Chondrocyte (in vitro differentiated cells): ENCODE measurements around the gene VPS35L. TPM values are rescaled to one million over a fixed set of nuclear protein-coding genes. Genes with fewer than 3 reads are reported as not detected.
"Not testable (repeated sequence)": the region's sequence is repeated elsewhere in the genome, so short reads cannot be mapped to it uniquely, and the experiment has no call there.

Source experiments
- DNase-seq: peaks from one replicate; pipeline ENCODE4 v3.0.0; 2021; ENCODE audit warnings: mixed read lengths, low spot score
- H3K27ac Mint-ChIP-seq: one replicate; pipeline ENCODE4 v1.8.0; 2021; ENCODE audit warnings: mild to moderate bottlenecking, moderate library complexity, mixed read lengths; ENCODE audit not compliant: unreplicated experiment
- H3K27me3 Mint-ChIP-seq: 2 replicates; pipeline ENCODE4 v1.8.0; 2021; ENCODE audit warnings: low read depth, mixed read lengths
- H3K36me3 Mint-ChIP-seq: 2 replicates; pipeline ENCODE4 v1.8.0; 2021; ENCODE audit warnings: low read depth, mixed read lengths
- H3K4me1 Mint-ChIP-seq: 2 replicates; pipeline ENCODE4 v1.8.0; 2021; ENCODE audit warnings: low read depth, mild to moderate bottlenecking, mixed read lengths
- H3K4me3 Mint-ChIP-seq: one replicate; pipeline ENCODE4 v1.8.0; 2021; ENCODE audit warnings: mild to moderate bottlenecking, moderate library complexity, mixed read lengths; ENCODE audit not compliant: unreplicated experiment
- H3K9me3 Mint-ChIP-seq: 2 replicates; pipeline ENCODE4 v1.8.0; 2021; ENCODE audit warnings: low read depth, mixed read lengths
- total RNA-seq: library from RNA; stranded (reverse); gene quantifications from 3 replicates; pipeline ENCODE4 v1.2.1, GENCODE V29; 2021
- TF ChIP-seq, protein P1 (sequence below): fragments of 200-600 bp; sonication (generic); IDR thresholded peaks from 2 replicates; pipeline ENCODE4 v1.5.0; 2021; ENCODE audit warnings: antibody characterized with exemption, mild to moderate bottlenecking, moderate library complexity

The VPS35L gene
- total RNA-seq, 1 donor from 2014 or later = 68.7 TPM

DNA sequence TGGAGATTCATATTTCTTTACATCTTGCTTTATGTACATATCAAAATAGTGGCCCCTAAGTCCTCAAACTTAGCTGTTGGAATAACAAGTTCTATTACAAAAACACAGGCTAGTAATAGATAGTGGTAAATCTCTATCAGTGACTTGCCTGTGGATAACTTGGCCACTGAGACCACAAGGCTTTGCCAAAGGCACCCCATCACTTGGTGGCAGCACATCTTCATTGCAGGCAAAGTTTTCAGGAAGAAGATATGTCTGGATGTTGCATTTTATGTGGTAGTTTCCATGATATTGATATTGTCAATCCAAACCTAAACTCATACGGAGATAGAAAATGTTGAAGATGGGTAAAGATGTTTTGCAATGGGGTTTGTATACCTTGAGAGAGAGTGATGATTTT is 104.1 kb downstream of the VPS35L start:
- Mint-ChIP-seq H3K27ac (no peak overlapping the region), H3K36me3 (peaks cover 33% of the 10 kb centered on the region), H3K4me1 (no peaks in the 10 kb centered on the region), H3K4me3 (no peak overlapping the region), H3K9me3 (no peaks in the 10 kb centered on the region), H3K27me3 (no peaks in the 10 kb centered on the region)
- no peak for DNase-seq
- TF ChIP-seq, protein P1, sequence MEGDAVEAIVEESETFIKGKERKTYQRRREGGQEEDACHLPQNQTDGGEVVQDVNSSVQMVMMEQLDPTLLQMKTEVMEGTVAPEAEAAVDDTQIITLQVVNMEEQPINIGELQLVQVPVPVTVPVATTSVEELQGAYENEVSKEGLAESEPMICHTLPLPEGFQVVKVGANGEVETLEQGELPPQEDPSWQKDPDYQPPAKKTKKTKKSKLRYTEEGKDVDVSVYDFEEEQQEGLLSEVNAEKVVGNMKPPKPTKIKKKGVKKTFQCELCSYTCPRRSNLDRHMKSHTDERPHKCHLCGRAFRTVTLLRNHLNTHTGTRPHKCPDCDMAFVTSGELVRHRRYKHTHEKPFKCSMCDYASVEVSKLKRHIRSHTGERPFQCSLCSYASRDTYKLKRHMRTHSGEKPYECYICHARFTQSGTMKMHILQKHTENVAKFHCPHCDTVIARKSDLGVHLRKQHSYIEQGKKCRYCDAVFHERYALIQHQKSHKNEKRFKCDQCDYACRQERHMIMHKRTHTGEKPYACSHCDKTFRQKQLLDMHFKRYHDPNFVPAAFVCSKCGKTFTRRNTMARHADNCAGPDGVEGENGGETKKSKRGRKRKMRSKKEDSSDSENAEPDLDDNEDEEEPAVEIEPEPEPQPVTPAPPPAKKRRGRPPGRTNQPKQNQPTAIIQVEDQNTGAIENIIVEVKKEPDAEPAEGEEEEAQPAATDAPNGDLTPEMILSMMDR = peak; percentile 8

- DNase-seq = no peak
- H3K4me1 Mint-ChIP-seq = no peaks in the 10 kb centered on the region
- TF ChIP-seq, protein P1 = no peak
- H3K36me3 Mint-ChIP-seq = peaks cover 35% of the 10 kb centered on the region
- no peaks in the 10 kb centered on the region for H3K27me3 Mint-ChIP-seq
- H3K4me3 Mint-ChIP-seq = no peak overlapping the region
- no peak overlapping the region for H3K27ac Mint-ChIP-seq
- peaks cover 4% of the 10 kb centered on the region for H3K9me3 Mint-ChIP-seq
These were observed 104.9 kb downstream of the VPS35L start for GRCh38 chr16:19660432-19660831.

- Mint-ChIP-seq H3K27ac (no peak overlapping the region), H3K9me3 (peaks cover 4% of the 10 kb centered on the region), H3K27me3 (no peaks in the 10 kb centered on the region), H3K4me3 (no peak overlapping the region), H3K36me3 (peaks cover 33% of the 10 kb centered on the region), H3K4me1 (peaks cover 9% of the 10 kb centered on the region)
- TF ChIP-seq, protein P1 = no peak
- no peak for DNase-seq
These were observed 106.8 kb downstream of the VPS35L start for GRCh38 chr16:19662351-19662750.

- peaks cover 32% of the 10 kb centered on the region for H3K36me3 Mint-ChIP-seq
- H3K4me1 Mint-ChIP-seq = peaks cover 9% of the 10 kb centered on the region
- TF ChIP-seq, protein P1 = no peak
- DNase-seq = no peak
- H3K4me3 Mint-ChIP-seq = no peak overlapping the region
- no peak overlapping the region for H3K27ac Mint-ChIP-seq
- H3K9me3 Mint-ChIP-seq = peaks cover 4% of the 10 kb centered on the region
- no peaks in the 10 kb centered on the region for H3K27me3 Mint-ChIP-seq
These were observed 108.7 kb downstream of the VPS35L start for GRCh38 chr16:19664166-19664565.

- not testable (repeated sequence) for H3K9me3 Mint-ChIP-seq, DNase-seq, H3K4me3 Mint-ChIP-seq, H3K27me3 Mint-ChIP-seq, H3K4me1 Mint-ChIP-seq, H3K27ac Mint-ChIP-seq
- peaks cover 33% of the 10 kb centered on the region for H3K36me3 Mint-ChIP-seq
These were observed 109.8 kb downstream of the VPS35L start for GRCh38 chr16:19665313-19665712.

DNA sequence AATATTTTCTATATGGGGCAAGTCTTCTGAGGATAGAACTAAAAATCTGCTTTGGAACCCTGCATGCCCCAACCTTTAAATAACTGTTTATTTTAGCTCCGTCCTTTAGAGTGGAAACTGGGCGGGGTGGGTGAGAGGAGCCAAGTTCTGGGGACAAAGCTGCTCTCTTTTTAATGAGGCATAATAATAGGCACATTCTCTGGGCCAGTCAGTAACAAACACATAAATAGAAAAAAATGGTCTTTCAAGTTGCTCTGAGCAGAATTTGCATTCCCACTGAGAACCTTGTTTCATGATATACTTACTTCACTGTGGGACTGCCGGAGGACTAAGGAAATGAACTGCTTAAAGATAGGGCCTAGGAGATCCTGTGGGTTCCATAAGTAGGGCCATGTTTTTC is 111.0 kb downstream of the VPS35L start:
- Mint-ChIP-seq H3K4me3 (no peak overlapping the region), H3K27ac (peak overlapping the region; percentile 32)
- no peak for DNase-seq

More for the DNA sequence above, 111.0 kb downstream of the VPS35L start:
- no peaks in the 10 kb centered on the region for H3K27me3 Mint-ChIP-seq
- H3K4me1 Mint-ChIP-seq = peaks cover 9% of the 10 kb centered on the region
- peaks cover 35% of the 10 kb centered on the region for H3K36me3 Mint-ChIP-seq
- H3K9me3 Mint-ChIP-seq = peaks cover 4% of the 10 kb centered on the region
- TF ChIP-seq, protein P1 = no peak
